NCI-H2196 treated with DMSO at 0.1 percent for 48 hours (cell line): ENCODE results near the gene CDC123.
"Not testable (repeated sequence)": the region's sequence is repeated elsewhere in the genome, so short reads cannot be mapped to it uniquely, and the experiment has no call there.

Source experiments
- DNase-seq: peaks from one replicate; lab custom pipeline; 2025; ENCODE audit not compliant: unreplicated experiment; lab: John Stamatoyannopoulos, UW

The CDC123 gene

DNA sequence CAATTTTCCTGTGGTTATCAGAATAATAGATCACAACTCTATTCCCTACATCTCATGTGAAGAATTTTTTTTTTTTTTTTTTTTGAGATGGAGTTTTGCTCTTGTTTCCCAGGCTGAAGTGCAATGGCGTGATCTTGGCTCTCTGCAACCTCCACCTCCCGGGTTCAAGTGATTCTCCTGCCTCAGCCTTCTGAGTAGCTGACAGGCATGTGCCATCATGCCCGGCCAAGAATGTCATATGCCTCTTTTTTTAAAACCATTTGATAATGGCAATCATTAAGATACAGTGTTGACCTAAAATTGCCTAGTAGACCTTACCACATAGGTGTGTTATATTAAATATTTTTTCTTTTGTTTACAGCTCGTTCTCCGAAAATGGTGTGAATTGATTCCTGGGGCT, 38.7 kb downstream of the CDC123 start:
- DNase-seq: not testable (repeated sequence)

DNA sequence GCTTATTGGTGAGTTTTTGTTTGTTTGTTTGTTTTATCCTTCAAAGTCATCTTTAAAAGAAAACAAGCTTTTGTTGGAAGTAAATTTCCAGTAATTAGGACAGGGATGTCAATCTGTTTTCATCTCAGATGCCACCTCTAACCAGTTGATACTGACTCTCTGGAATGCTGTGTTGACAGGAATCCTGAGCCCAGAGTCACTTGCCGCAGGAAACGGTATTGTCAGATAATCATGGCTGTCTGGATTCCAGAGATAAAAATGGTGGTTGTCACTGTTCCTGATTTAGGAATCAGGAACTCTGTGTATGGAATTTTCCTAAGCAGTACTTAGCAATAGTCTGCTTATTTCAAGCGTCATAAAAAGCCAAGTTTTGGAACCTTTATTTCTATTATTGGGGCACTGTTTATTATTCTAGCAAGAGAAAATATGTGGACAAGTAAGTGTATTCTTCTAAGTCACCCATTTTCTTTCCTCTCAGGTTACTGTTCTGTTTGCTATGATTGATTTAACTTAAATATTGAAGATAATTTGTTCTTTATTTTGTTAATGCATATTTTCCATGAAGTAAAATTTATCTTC, 39.2 kb downstream of the CDC123 start:
- DNase-seq: no peak

DNA sequence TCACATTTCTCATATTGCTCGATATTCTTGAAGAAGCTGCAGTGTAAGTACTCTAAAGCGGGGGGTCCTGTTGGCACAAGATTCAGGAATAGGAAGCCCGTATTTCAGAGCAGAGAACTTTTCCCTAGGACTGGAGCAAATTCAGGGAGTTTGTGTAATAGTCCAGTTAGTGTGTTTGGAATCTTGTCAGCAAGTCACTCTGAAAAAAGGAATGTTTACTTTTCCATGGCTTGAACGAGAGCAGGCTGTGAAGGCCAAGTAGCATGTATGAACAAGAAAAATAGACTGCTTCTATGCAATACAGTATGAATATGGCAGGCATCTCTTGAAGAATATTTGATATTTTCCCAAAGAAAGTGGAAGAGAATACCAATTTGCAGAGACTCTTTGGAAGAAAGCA, 39.8 kb downstream of the CDC123 start:
- DNase-seq: no peak

- no peak for DNase-seq
Measured at GRCh38 chr10:12237265-12238220, 41.6 kb downstream of the CDC123 start.

- no peak for DNase-seq
Measured at GRCh38 chr10:12238821-12239220, 42.8 kb downstream of the CDC123 start.

GRCh38 chr10:12241810-12242529, 46.0 kb downstream of the CDC123 start:
- DNase-seq: no peak

- DNase-seq: no peak
Measured at GRCh38 chr10:12243864-12244620, 48.1 kb downstream of the CDC123 start.

DNA sequence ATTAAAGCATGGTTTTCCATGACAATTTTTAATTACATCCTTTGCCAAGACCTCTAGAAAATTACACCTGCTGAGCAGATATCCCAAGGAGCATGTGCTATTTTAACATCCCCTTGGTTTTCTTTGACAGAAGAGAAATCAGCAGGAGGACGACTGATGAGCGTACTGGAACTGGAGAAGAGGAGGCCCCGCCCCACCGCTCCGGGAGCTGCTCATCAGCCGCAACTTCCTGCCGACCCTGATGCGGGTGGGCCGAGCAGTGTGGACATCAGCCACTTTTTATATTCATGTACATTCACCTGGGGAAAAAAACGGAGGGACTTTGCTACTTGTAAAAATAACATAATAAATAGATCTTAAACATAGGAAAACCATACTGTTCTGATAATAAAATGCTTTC, 54.2 kb downstream of the CDC123 start:
- no peak for DNase-seq

GRCh38 chr10:12250702-12251101, 54.7 kb downstream of the CDC123 start:
- DNase-seq: not testable (repeated sequence)

DNA sequence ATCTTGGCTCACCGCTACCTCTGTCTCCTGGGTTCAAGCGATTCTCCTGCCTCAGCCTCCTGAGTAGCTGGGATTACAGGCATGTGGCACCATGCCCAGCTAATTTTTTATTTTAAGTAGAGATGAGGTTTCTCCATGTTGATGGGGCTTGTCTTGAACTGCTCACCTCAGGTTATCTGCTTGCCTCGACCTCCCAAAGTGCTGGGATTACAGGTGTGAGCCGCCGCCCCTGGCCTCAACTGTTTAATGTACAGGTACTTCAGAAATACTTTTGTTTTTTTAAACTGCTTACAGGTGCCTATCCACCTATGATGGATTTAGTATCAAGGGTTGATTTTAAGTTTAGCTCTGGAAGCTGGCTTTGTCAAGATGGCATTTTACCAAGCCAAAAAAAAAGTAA, 55.6 kb downstream of the CDC123 start:
- DNase-seq: no peak

- DNase-seq: no peak
Measured at GRCh38 chr10:12252882-12253546, 57.0 kb downstream of the CDC123 start.

GRCh38 chr10:12255048-12255447, 59.1 kb downstream of the CDC123 start:
- no peak for DNase-seq

DNA sequence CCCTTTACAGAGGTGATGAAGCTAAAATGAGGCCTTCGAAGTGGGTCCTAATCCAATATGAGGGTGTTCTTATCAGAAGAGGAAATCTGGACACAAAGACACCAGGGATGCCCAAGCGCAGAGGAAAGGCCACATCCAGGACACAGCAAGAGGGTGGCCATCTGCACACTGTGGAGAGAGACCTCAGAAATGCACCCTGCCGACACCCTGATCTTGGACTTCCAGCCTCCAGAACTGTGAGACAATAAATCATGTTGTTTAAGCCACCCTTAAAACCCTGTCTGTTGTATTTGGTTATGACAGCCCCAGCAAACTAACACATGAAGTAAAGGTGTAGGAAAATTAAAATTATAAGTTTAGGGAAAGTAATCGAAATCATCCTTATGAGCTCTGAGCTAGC, 64.0 kb downstream of the CDC123 start:
- no peak for DNase-seq

DNA sequence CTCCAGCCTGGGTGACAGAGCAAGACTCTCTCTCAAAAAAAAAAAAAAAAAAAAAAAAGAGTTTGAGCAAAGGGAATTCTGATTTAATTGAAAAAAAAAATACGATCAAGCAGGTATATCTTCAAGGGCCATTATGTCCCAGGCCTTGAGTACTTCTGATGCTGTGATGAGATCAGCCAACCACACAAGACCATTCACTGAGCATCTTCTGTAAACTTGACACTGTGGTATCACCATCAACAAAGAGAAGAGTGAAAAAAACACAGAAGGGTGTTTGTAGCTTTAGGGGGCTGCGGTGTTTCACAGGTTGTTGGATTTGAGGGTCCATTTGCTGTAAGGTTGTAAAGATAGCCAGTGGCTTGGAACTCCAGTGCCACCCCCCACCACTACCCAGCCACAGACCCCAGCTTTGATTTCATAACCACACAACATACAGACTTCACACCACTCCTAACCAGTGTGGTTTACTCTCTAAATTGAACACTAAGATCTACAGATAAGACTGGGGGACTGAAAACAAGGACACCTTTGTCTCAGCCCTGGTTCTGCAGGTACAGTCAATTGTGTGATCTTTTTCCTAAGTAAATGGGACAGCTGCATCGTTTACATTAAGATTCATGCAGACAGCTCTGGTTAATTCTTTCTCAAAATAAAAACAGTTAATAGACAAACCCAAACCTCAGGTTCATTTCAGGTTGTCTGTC, 66.4 kb downstream of the CDC123 start:
- DNase-seq: no peak

- DNase-seq: peak; percentile 59
Measured at GRCh38 chr10:12264204-12264940, 68.4 kb downstream of the CDC123 start.

DNA sequence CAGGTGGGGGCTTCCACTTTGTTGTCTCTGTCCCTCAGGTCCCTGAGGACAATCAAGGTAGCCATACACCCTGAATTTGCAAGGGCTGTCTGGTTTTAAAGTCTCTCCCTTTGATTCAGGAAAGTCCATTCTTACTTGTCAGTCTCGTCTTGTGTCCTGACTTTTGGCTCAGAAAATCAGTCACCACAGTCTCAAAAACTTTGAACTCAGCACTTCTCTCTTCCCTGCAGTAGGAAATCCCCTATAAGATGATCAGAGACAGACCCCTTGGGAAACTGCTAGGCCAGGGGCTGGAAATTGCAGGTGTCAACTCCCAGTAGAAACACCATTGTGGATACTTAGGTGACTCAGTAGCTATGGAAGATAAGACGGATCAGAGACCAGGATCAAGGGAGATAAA, 73.1 kb downstream of the CDC123 start:
- no peak for DNase-seq

DNA sequence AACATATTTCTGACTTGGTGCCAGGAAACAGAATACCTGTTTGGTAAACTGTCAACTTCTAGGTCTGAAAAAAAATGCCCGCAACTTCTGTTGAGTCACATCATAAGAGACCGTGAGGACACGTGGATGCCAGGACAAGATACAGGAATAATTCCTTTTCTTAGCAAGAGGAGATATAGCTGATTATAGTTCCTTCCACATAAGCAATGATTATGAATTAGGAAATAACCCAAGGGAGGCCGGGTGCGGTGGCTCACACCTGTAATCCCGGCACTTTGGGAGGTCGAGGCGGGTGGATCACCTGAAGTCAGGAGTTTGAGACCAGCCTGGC, 75.2 kb downstream of the CDC123 start:
- no peak for DNase-seq

DNA sequence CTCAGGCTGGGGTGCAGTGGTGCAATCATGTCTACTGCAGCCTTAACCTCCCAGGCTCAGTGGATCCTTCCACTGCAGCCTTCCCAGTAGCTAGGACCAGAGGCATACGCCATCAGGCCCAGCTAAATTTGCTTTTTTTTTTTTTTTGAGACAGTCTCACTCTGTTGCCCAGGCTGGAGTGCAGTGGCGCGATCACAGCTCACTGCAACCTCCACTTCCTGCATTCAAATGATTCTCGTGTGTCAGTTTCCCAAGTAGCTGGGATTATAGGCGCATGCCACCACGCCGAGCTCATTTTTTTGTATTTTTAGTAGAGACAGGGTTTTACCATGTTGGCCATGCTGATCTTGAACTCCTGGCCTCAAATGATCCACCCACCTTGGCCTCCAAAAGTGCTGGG, 81.9 kb downstream of the CDC123 start:
- DNase-seq: not testable (repeated sequence)

- DNase-seq: no peak
Measured at GRCh38 chr10:12279281-12279680, 83.3 kb downstream of the CDC123 start.
